Cortex of kidney (tissue), 1 donor: ENCODE measurements around the gene SYT13.
"Not testable (repeated sequence)": the region's sequence is repeated elsewhere in the genome, so short reads cannot be mapped to it uniquely, and the experiment has no call there.

Source experiments
- DNase-seq: peaks from one replicate; lab custom pipeline; 2025; lab: John Stamatoyannopoulos, UW

Gene SYT13

DNA sequence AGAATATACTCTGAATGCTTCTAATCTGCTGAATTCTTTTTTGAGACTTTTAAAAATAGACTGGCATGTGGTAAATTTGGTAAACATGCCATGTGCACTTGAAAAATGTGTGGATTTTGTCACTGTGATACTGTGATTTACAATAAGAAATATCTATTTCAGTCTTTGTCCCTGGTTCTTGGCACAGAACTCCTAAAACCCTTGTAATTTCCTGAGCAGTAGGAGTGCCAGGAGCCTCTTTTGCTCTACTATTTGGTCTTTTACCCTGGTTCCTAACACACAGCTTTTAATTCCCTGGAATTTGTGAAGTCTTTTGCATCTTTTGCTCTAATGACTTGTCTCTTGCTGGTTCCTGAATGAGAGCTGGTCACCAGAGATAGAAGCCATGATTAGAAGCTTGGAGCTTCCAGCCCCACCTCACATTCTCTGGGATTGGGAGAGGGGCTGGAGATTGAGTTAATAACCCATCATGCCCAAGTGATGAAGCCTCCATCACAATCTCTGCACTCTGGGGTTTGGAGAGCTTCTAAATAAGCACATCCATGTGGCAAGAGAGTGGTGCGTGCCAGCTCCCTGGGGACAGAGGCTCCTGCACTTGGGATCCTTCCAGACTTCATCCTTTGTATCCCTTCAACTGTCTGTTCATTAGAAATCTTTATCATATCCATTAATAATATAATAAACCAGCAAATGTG is 27.2 kb upstream of the SYT13 start:
- no peak for DNase-seq

DNA sequence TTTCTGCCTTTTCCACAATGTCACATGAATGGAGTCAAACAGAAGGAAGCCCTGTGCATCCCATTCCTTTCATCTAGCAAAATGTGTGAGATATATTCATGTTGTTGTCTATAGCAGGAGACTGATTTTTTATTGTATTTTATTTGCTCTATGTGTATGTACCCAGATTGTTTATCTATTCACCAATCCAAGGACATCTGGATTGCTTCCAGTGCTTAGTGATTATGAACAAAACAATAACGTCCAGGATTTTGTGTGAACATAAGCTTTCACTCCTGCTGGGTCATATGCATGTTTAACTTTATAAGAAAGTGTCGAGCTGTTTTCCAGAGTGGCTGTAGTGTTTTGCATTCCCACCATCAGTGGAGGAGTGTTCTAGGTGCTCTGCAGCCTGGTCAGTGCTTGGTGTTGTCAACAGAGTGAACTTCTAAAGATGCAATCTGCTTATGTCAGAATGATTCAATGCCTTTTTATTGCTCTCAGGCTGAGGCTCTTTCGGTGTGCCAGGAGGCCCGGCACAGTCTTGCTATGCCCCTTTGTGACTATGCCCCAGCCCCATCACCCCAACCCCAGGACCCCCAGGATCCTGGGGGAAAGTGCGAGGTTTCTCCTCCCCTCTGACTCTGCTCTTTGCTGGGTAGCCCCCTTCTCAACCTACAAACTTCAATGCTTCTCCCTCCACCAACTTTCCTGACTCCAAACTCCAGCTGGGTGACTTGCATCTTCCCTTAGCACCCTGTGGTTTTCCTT is 19.9 kb upstream of the SYT13 start:
- no peak for DNase-seq

DNA sequence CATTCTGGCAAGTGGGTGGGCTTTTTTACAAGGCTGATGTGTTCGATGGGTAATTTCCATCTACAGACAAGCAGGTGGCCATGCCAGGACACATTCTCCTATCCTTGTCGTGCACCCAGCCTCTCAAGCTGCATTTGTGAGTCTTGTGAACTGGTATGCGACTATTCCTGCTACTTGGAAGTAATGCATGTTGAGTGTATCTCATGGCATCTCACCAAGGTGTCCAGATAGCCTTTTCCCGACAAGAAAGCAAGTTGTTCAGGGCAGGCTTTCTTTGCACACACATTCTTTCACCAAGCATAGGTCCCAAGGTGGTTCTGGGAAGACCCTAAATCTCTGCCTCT is 18.8 kb upstream of the SYT13 start:
- DNase-seq: no peak

DNA sequence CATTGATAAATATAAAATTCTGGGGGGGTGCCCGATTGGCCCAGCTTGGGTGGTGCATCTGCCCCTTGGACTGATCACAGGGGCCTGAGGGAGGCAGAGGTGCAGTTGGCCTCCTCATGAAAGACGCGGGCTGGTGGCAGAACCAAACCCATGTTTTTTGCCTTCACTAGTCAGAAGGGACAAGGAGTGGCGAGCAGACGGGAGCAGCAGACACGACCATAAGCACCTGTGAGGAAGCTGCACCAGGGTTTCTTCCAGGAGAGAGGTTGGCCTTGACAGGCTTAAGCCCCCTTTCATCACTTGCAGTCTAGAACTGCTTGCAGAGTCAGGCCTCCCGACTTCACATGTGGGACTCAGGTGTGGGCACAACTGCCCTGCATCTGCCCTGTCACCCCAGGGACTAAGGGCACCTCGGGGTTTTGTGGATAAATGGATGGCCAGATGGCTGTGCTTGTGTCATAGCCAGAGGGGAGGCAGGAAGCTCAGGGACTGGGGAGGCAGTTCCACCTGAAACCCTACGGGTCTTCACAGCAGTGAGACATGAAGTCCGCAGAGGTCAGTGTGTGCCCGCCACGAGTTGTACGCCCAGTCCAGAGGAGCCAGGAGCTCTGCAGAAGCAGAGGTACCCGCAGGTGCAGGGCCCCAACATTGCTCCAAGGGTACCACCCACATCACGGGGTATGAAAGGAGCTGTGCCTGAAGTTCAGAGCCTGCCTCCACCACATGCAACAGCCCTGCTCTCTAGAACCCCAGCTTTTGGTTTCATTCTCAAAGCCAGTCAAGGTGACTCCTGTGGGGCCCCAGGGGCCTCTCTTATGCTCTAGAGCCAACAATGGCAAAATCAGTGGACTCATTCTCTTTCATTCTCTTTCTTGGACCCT is 18.2 kb upstream of the SYT13 start:
- no peak for DNase-seq

DNA sequence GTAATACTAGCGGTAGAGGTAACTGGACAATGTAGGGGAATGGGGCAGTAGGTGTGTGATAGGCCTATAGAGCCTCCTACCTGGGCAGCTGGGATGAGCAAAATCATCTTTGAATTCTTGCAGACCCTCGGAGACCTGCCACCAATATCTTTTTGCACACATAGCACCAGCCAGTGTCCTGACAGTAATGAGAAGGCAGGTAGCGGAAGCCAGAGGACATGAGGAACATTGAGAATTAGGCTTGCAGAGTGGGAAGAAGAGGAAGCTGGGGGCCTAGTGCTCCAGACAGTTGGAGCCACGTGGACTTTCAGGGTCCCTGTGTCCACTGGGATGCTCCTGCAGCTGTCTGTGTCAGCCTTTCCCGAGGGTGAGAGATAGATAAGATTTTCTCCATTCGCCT is 17.2 kb upstream of the SYT13 start:
- DNase-seq: no peak

DNA sequence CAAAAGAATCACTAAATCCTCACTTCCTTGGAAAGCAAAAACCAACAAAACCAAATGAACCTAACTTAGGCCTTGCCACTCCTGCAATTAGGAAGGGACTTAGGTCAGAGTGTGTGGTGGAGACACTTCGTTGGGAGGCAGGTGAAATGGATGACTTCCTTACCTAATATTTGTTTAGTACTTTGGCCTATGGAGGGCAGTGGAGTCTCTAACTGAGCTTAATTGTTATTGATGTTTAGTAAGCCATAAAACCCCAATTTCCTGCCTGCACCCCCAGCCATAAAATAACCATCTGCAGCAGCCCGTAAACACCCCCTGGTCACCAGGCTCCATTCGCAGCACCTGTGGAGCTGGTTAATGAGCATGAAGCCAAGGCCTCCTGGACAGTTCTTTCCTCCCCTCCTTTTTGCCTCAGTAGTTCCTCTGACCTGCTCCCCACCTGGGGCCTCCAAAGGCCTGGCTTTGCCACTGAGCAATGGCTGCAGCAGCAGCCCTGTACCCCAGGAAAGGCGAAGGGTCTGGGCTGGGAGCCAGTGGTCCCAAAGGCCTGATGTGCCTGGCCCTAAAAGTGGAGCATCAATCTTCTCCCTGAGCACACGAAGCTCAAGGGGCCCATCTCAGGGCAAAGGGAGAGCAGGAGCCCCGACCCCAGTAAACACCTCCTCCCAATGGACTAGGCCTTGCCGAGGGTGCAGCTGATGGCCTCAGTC is 15.6 kb upstream of the SYT13 start:
- DNase-seq: no peak

DNA sequence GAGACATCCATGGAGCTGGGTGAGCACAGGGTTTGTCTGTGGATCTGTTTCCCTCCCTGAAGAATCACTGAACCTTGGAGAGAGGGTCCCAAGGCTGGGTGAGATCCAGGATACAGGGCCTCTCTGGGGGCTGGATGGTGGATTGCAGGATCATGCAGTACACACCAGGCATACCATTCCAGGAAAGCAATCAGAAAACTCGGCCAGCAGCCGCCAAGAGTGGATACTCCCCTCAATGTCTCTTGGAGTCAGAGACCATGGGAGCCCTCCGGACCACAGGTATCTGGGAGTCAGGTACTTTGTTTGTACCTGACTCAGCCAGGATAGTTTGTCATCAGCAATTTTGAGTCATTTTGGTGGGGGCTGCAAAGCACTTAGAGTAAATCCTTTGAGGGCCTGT is 14.6 kb upstream of the SYT13 start:
- no peak for DNase-seq

DNA sequence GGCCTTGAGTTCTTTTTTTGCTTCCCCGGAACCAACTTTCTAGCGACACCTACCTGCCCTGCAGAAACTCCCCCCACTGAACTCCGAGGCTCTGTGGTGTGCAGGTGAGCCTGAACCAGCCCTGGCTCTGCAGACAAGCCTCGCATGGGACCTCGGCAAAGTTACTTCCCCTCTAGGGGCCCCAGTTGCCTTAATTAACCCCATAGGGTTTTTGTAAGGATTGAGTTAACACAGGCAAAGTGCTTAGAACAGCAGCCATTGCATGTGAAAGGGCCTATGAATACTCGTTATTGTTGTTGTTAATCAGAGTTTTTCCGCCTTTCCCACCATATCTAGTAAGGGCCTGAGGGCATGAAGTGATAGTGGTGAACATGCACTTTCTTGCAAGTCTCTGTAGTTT is 12.6 kb upstream of the SYT13 start:
- DNase-seq: no peak

DNA sequence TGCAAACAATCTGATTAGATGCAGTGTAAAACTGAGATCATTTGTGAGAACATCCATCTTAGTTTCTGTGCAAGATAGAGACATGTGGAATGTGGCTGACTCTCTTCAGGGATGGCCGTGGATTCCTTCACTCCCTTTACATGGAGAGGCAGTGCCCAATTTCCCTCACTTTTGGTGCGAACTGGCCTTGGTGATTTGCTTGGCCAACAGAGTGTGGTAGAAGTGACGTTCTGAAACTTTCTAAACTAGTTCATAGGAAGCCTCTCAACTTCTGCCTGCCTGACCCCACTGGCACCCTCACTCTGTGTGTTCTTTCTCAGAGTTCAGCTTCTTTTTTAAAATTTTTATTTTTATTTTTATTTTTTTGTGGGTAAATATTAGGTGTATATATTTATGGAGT is 9.9 kb upstream of the SYT13 start:
- no peak for DNase-seq

DNA sequence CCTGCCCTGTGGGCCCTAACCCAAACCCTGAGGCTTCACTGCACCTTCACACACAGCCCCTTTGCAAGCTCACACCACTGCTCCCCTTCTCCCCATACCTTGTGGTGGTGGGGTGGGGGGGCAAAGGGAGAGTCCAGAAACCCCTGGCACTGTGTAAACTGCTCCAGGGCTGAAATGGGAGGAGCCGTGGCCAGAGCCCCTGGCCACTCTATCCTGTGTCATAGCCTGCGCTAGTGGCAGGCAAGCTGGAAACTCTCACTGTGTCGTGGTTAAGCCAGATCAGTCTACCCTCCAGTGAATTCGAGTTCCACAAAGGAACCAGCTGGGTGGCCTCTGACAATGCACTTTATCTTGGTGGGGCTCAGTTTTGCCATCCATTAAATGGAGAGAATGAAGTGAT is 8.4 kb upstream of the SYT13 start:
- no peak for DNase-seq

DNA sequence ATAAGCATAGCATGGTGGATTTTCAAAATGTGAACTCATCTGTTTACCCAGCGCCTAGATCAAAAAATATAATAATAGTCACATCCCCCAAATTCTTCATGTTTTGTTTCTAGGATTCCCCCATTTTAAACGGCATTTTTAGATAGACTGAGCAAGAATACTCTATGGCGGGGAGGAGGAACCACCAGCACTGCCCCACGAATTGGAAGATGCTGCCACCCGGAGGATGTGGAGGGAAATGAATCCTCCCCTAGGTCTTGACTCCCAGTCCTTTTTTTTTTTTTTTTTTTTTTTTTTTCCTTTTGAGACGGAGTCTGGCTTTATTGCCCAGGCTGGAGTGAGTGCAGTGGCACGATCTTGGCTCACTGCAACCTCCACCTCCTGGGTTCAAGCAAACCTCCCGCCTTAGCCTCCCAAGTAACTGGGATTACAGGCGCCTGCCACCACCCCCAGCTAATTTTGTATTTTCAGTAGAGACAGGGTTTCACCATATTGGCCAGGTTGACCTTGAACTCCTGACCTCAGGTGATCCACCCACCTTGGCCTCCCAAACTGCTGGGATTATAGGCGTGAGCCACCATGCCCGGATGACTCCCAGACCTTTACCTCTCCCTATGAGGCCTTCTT is 7.5 kb upstream of the SYT13 start:
- not testable (repeated sequence) for DNase-seq

DNA sequence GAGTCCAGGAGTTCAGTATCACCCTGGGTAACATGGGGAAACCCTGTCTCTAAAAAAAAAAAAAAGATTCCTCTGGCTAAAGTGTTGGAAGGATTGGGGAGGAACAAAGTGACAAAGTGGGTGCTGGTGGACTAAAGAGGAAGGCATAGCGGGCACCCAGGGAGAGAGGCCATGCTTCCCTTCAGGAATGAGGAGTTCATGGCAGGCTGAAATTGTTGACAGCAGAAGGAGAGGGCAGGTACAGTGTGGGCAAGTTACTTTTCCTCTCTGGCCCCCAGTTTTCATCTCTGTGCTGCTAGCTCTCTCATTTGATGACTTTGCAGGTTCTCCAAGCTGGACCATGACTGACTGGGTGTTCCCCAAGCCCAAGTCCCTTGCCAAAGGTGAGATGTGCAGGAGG is 4.4 kb upstream of the SYT13 start:
- DNase-seq: no peak

DNA sequence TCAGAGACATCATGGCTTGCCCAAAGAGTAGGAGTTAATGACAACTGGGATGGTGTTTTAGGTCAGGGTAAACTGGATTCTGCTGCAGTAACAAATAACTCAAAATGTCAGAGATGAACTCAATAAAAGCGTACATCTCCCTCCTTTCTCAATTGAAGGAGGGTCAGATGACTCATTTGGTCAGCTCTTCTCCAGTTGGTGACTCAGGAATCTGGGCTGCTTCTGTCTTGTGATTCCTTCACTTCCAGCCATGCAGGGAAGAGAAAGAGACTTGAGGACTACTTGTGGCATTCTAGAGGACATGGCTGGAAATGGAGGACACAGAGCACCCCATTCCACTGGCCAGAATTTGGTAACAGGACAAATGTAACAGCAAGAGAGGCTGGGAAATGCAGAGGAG is 3.2 kb upstream of the SYT13 start:
- no peak for DNase-seq

DNA sequence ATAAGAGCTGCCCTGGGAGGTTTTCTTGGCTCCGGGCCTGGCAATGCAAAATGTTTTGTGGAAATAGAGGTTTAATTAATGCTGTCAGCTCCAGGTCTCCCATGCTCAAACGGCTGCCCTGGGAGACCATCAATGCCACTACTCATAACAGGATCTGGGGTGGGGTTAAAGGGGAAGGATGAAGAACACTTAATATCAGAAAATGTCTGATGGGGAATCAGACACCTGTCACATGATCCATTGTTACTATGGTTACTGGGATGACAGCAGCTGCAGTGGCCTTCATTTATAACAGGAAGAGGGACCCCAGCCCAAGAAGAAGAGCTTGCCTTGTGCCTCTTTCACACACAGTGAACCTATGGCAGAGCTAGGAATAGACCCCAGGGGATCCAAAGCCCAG is 2.2 kb upstream of the SYT13 start:
- no peak for DNase-seq

DNA sequence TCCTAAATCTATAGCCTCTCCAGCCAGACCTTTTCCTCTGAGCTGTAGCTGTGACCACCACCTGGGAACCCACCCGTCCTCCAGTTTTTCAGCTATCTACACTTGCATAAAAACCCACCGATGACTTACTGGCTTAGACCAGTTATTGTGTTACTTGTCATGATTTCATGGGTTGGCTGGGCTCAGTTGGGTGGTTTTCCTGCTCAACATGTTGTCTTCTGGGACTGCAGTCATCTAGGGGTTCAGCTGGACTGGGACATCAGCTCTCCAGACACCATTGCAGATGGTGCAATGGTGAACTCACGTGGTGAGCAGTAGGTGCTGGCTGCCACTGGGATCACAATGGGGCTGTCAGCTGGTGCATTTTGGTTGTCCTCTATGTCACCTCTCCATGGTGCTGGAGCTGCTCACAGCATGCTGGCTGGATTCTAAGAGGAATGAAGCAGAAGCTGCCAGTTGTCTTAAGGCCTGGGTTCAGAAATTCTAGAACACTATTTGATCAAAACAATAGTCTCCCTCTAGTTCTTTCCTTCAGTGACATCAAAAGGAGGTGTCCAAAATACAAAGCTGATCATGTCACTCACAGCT is 1.3 kb upstream of the SYT13 start:
- DNase-seq: no peak

DNA sequence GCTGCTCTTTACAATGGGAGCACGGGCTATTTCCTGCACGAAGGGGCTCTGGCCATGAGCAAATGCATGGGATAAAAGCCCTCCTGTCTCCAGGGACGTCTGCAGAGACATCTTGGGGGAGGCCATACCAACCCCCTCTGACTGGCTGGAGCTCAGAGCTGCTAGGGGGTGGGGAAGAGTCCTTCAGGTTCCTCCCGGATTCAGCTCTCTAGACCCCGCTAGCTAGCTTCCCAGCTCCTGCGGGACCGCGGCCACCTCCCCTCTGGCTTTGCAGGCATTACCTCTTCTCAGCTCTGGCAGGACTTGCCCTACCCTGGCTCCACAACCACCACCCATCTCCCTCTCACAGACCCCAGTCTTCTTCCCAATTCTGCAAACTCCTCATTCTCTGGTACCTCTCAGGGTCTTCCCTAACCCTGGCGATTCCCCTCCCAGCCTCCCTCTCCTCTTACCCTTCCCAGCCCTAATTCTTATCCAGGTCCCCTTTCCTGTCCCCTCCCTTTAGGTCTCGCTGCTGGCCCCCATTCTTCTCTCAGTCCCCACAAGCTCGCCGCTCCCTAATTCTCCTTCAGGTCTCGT is 802 bp downstream of the SYT13 start:
- DNase-seq: no peak

DNA sequence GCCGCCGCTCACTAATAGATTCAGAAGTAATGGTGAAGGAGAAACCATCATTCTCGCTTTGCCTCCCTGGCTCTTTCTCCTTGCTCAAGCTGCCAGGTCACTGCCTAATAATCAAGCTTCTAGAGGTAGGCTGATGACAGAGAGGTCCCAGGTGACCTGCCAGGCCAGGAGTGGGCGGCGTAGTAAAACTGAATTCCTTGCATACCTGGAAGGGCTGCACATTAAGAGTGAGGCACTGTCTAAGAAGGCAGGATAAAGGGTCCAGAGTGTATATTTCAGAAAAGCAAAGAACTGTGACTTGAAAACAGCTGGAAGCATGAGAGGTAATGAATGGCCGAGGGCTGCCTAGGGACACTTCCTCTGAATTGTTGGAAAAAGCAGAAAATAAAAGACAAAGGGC is 4.1 kb downstream of the SYT13 start:
- DNase-seq: no peak

DNA sequence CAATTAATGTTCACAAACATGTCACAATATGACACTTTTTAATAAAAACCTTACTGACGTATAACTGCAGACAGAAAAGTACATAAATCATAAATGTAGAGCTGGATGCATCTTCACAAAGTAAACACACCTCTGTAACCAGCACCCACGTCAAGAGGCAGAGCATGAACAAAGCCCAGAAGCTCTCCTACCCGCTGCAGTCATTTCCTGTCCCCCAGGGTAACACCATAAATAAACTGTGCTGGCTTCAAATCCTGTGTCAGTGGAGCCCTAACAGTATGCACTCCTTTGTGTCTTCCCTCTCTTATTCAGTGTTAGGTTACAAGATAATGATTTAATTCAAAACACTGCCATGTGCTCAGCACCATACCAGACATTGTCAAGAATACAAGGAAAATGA is 5.7 kb downstream of the SYT13 start:
- no peak for DNase-seq

DNA sequence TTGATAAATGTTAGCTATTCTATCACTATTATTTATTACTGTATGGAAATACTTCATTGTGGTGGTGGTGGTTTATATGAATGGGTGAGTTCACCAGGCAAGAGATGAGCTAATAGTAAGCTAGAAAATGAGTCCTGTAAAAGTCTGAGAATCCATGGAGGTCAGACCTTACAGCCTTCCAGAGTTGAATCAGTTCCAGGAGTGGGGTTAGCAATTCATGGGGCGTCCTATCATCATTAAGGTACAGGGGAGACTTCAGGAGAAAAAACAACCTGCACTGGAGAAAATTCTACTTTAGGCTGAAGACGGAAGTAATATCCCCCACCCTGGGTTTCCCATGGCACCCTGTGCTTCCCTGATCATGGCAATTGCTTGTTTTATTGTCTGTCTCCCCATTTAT is 6.5 kb downstream of the SYT13 start:
- DNase-seq: no peak

DNA sequence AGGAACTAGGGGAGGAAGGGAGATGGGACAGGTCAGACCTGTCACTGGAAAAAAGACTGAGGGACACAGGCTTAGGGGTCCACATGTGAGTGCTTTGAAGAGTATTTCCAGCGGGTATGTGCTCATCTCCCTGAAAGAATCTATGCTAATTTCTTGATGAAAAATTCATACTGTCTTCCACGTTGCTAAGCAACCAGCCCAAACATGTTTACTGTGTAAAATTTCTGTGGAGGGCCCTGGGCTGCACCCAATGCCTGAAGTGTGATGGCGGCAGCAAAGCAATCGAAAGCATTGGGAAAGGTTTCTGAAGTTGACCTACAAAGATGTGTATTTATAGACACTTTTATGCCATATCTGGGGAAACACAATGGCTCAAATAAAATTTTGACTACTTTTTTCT is 7.4 kb downstream of the SYT13 start:
- DNase-seq: no peak

DNA sequence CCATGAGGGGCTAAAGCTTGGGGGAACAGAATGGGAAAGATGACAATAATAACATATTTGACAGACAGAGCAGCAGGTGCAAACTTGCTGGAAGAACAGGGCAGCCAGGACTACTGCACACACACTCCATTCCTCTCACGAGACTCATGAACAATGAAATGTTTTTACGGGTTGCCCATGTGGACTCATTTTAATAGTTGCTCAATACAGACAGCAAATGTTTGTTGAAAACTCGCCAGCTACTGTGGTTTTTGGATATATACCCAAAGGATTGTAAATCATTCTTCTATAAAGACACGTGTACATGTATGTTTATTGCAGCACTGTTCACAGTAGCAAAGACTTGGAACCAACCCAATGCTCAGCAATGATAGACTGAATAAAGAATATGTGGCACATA is 10.3 kb downstream of the SYT13 start:
- no peak for DNase-seq
